Activated CD4-positive, alpha-beta T cell treated with anti-CD3 and anti-CD28 coated beads, Interleukin-2, amount 50 U/mL, for 1 hour (primary cell): Measurements from ENCODE around the gene FAM20C.

Experiments
- DNase-seq: peaks from one replicate; pipeline ENCODE4 v3.0.0-alpha.2; 2020

Gene FAM20C

DNA sequence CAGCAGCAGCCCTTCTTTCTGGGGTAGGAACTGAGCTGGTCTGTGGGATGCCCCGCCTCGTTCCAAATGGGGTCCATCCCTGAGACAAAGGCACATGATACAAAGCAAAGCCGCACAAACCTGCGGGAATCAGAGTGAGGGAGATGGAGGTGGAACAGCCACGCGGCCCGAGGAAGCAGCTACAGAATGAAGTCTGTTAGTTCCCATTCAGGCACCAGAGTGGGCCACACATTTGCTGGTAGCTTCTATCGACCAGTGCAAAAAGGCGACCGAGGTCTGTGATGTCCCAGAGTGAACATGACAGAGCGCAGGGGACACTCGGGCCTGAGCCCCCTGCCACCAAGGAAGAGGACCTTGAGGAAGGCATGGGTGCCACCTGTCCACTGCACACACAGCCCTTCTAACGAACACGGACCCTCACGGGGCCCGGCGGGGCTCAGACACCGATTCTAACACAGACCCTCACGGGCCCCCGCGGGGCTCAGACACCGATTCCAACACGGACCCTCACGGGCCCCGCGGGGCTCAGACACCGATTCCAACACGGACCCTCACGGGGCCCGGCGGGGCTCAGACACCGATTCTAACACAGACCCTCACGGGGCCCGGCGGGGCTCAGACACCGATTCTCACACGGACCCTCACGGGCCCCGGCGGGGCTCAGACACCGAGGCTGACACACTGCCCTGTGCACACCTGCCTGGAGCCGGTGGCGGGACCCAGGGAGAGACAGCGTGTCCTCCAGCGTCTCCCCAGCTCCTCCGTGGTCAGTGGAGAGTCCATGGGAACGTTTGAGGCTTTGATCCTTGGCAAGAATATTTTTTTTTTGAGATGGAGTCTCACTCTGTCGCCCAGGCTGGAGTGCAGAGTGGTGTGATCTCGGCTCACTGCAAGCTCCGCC is 32.8 kb upstream of the FAM20C start:
- no peak for DNase-seq

DNA sequence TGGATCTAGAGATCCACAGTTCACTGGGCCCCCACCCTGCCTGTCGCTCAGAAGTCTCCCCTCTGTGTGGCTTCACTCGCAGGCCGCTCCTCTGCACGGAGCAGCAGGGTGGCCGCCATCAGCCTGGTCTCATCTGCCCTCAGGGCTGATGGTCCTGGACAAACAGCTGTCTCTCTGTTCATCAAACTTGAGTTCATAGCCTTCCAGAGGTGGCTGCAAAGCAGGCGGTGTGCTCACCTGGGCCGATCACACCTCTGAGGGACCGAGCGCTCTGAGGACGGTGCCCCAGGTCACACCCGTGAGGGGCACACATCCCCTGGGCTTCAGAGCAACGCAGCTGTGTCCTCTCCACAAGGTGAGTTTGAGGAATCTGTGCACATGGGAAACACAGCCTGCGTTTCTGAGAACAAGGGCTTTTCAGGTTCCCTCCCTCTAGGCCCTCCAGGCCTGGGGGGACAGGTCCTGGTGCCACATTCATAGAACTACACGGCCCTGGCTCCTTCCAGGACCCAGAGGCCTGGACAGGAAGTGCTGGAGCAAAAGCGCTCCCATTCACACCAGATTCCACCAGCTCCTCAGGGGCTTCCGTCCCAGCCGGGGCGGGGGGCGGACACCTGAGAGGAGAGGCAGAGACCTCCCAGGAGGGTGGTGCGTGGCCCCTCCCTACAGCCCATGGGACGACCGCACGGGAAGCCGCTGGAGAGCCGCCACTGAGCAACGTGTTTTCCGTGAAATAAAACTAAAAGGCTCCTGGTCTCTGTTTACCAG is 31.2 kb upstream of the FAM20C start:
- DNase-seq = no peak

DNA sequence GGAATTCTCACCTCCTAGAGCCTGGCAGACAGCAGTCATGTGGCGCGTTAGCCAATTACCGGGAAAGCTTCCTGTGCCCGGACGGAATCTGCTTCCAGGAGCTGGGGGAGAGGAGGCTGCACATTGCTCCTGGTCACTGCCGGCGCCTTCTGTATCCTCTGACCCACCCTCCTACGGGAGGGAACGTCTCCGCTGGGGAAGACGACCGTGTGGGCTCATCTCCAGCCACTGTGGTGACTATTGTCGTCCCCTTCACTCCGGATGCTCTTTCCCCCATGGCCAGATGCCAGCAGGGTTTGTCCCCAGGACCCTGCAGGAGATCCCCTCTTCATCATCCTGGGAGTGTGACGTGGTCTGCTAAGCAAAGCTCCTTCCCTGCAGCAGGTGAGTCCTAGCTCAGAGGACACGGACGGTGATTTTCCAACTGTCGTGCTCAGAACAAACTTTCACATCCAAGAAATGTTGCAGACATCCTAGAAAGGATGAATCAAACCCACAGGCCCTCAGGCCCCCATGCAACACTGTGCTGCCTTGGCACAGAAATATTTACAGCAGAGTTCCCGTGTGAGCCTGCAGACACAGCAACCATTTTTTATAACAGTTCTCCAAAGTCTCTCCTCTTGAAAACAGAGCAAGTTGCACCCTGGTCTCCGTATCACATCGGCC is 29.6 kb upstream of the FAM20C start:
- DNase-seq = no peak

DNA sequence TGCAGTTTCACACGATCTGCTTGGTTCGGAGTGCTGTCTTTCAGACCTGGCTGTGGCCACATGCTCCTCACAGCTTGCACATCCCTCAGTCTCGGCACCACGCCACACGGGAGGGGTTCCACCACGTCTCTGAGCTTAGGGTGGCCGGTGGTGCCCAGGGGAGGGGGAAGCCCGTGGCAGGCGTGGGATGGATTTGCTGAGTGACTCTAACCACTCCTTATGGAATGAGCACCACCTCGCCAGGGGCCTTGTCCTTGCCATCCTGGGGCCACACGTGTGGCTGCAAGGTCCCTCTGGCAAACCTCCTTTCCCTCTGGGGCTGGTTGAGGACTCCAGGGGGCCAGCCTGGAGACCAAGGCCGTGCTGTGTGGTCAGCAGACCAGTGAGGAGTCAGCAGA is 29.1 kb upstream of the FAM20C start:
- DNase-seq = no peak

DNA sequence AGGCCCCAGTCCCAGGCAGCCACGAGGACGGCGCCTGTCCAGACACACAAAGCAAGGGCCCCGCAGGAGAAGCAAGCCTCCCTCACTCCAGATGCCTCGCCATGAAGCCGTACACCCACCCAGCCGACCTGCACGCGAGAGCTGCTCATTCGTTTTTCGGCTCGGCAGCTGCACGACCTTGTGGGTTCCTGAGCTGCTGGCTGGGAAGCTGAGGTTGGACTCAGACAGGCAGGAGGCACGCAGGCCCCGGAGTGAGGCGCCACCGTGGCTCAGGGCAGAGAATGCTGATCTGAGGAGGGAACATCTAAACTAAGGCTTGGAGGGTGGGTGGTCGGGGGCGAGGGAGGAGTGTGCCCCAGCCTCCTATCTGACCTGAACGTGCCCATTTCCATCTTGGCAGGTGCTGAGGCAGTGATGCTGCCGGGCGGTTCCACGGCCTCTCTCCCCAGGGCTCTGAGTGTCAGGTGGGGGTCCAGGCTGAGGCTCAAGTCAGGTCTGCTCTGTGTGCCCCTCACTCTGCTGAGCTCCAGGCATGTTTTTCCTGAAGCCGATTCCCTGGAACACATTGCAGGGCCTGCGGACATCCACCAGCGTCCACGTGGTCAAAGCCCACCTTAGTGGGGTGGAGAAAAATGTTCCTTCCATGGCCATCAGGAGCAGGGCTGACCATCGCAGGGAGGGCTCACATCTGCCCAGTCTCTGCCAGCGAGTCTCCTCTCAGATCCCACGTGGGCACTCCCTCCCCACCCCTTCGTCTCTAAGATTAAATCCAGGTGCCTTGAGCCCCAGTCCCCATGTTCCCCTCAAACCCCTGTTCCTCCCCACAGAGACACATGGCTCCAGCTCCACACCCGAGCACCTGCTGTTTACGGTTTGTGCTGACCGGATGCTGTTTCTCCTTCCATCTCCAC is 28.1 kb upstream of the FAM20C start:
- no peak for DNase-seq

DNA sequence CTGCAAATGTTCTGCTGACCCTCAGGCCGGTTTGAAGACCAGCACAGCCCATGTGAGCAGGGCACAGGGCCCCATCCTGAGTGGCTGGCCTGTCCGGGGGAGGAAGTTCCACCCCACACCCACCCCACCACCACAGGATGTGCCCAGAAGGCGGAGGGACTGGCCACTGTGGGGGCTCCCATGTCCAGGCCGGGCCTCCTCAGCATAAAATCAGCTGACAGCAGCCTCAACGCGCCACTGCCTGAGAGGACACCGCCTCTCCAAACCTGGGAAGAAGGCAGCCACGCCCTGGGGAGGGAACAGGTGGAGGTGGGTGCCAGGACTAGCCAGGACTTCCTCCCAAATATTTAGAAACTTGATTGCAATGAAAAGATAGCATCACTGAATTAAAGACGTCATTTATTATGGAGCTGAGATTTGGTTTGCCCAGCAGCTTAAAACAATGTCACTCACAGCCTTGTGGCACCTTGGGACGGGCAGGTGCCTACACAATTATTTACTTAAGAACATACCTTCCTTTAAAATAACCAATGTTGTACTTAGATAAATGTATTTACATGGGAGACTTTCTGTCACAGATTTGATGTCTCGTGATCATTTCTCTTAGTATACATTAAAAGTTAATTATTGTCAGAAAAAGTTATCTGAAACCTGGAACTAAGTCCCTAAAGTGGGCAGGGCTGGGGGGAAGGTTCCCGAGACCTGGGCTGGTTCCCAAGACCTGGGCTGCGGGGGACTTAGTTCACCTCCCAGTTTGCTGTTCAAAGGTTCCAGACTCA is 27.3 kb upstream of the FAM20C start:
- no peak for DNase-seq

DNA sequence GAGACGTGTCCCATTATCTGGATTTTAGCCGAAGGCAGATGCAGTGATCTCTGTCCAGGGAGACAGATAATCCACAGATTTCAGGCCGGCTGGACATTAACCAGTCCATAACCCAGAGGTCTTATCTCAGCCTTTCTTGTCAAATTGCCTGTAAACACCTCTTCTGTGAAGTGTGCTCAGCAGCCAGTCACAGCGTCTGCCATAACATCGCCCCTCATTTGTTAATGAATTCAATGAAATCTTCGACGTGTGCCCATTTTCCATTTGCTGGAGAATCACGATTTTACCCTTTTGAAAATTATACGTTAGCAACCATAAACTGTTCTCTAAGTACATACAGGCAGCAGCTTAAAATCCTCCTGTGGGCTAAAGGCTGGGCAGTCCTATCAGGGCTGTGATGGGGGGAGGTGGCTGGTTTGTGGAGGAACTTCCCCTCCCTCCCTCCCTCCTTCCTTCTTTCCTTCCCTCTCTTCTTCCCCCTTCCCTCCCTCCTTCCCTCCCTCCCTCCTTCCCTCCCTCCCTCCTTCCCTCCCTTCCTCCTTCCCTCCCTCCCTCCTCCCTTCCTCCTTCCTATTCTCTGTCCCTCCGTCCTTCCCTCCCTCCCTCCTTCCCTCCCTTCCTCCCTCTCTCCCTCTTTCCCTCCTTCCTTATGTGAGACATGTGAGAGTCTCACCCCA is 26.6 kb upstream of the FAM20C start:
- no peak for DNase-seq

DNA sequence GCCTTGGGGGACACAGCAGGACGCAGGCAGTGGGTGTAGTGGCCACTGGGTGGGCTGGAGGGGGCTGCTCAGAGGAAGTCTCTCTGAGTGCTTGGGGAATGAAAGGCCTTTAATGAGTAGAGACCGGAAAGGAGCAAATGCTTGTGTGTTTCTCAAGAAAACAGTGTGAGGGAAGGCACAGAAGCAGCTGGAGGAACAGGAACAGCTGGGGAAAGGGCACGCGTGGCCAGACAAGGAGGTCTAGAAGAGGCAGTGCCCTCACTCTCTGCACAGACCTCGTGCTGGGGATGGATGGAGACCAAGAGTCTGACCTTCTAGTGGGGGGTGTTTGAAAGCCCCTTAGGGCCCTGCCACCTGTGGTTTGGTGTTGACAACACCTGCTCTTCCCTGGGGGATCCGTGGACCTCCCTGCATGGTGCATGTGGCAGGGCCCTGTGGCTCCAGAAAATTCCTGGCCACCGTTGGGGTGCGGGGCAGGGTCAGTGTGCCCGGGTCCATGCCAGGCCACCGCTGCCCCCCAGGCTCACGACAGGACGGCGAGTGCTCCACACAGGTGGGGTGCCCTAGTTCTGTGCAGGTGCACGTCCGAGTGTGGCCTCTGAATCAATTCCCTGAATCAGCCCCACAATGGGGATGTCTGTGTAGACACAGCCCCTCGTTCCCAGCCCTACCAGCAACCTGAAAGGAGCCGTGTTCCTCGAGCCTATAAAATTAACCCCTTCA is 25.9 kb upstream of the FAM20C start:
- DNase-seq = no peak

DNA sequence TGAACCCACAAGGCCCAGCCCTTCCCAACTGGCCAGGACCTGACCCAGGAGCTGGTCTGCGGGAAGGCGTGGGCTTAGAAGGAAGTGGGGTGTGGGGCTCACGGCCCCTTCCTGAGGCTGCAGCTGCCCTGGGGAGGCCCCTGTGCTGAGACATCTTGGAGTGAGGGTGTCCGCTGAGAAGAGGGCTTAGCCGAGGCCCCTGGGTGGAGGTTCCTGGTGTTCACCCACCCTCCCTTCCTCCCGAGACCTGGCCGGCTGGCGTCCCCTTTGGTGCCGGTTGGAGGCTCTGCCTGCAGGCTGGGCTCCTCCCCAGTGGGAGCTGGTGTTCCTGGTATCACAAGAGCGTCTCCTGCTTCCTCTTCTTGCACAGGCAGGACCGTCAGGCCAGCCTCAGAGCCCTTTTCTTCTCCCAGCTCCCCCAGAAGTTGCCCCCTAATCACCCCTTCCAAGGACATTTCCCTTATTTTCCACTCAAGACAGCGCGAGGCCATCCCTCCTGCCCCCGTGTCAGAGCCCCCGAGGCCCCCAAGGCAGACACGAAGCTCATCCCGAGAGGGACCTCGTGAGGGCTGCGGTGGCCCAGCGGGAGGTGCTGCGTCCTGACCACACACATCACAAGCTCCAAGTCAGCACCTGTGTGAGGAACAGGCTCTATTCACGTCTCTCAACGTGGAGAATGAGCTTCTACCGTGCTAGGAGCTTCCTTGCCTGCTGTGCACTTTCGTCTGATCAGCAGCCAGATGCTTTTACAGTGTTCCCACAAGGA is 25.1 kb upstream of the FAM20C start:
- no peak for DNase-seq

DNA sequence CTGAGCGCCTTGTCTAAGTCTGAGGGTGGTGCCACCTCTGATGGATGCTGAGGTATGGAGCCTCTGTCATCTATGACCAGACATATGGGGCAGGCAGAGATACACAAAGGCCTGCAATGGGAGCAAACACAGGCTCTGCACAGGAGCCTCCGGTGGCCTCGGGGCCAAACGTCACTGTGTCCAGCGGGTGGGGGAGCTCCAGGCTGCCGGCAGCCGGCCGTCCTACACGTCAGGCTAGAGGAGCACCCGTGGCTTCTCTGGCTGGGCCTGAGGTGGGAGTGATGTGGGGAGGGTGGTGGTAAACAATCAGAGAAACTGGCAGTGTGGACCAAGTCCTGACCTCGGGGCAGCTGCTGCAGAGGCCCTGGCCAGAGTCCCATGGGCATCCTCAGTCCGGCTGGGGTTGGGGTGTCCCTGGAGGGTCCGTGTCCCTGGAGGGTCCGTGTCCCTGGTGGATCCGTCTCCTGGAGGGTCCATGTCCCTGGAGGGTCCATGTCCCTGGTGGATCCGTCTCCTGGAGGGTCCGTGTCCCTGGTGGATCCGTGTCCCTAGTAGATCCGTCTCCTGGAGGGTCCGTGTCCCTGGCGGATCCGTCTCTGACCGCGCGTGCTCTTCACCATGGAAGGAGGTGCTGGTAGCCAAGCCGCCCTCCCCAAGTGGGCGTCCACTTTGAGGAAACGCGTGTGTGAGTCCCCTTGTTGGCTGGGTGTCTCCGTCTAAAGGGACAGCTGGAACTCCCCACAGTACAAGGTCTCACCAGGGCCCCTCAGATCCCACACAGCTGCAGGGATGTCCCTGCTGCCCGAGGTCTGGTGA is 24.2 kb upstream of the FAM20C start:
- DNase-seq = no peak

DNA sequence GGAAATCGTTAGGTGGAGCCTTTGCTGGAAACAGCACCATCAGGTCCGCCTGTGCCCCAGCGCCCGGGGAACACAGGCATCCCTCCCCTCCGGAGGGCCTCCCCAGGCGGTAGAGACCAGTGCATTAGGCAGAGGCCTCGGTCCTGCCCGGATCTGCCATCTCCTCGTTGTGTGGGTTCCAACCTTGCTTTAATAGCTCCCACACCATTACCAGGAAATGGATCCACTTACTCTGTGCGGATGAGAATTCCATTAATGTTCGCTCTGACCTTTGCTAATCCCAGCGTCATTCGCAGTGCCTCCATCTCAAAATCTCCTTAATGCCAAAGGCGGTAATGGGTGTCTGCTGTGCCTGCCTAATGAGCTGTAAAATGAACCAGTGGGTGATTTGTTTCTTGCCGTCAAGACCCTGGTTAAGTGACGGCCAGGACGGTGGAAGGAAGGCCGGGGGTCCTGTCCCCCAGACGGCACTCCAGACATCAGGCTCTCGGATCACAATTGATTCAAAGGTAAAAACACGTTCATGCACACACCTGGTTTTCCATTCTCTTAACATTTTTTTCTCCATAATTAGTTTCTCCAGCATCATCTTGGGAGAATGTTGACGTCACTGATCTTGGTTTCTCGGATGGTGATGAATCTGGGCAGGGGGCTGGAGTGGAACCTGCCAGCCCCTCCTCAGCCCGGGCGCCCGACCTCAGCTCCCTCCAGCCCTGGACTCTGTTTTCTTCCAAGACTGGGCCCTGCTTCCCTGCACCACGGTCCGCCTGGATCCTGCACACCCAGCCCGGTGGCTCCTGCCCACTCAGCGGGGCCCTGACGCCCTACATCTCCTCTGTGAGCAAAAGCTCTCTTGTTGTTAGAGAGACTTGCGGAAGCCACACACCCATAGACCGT is 22.8 kb upstream of the FAM20C start:
- DNase-seq = no peak

DNA sequence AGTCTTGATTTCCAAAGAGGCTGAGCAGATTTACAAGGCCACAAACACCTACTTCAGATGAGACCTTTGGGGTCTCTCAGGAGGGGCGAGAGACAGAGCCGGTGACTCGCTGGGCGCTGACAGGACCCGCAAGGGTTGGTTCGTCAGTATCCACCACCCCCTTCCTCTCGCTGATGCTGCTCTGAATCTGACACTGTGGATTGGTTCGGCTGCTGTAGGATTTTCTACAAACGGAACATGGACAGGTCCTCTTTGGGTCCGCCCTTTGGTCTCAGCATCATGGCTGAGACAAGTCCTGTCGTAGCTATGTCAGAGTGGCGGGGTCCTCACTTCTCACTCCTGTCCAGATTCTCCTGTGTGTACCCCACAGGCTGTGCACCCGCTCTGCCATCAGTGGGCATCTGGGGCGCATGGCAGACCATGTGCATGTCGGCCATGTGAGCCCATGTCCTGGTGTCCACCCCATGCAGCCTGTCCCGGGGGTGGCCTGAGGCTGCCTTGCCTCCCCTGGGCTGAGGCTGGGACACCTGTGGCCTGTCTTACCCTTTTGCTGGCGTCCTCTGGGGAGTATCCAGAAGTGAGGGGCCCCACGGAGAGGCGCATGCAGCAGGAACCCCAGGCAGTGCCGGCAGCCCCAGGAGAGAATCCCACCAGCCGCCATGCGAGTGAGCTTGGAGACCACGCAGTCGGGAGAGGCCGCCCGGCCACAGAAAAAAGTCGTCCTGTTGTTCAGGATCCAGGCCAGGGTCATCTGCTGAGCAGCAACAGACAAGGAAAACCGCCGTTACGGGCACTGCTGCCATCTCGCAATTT is 21.6 kb upstream of the FAM20C start:
- no peak for DNase-seq

DNA sequence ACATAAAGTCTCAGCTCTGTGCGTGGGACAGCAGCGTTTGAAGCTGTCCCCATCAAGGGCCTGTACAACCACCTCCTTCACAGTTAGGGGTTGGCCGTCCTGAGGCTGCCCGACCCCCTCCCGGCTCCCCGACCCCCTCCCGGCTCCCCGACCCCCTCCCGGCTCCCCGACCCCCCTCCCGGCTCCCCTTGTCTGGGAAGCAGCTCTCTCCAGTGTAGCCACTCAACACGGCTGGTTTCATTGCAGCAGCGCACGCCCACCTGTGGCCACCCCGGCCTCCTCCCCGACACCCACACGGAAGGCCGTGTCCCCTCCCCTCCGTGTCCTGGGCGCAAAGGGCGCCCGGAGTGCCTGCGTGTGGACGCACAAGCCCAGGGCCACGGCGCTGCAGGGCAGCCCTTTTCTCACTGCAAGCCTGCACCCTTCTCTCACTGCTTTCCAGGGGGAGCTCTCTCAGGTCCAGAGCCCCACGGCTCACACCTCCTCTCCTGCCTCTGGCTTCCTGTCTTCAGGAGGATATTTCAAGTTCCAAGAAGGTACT is 20.9 kb upstream of the FAM20C start:
- no peak for DNase-seq

DNA sequence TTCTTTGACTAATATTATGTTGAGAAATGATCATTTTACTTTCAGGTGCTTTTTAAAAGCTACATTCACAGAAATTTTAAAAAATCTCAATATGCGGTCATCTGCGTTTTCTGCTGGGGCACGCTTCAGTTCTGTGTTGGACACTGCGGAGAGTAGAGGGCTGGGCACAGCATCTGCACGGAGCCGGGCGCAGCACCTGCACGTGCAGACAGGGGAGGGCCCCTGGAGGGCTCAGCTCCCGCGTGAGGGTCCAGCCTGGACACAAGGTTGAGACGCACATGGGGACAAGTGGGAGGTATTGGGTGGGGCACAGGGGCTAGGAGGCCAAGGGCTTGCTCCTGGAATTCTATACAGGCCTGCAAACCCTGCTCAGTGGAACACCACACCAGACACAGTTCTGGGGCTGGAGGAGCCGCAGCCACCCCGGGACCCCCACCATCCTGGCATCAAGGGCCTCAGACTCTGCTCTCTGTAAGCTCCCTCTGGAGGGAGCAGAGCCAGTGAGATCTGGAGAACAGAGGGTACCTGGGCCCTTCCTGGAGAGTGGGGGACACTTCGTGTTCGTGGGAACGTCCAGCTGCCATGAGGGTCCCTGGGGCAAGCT is 20.4 kb upstream of the FAM20C start:
- no peak for DNase-seq

DNA sequence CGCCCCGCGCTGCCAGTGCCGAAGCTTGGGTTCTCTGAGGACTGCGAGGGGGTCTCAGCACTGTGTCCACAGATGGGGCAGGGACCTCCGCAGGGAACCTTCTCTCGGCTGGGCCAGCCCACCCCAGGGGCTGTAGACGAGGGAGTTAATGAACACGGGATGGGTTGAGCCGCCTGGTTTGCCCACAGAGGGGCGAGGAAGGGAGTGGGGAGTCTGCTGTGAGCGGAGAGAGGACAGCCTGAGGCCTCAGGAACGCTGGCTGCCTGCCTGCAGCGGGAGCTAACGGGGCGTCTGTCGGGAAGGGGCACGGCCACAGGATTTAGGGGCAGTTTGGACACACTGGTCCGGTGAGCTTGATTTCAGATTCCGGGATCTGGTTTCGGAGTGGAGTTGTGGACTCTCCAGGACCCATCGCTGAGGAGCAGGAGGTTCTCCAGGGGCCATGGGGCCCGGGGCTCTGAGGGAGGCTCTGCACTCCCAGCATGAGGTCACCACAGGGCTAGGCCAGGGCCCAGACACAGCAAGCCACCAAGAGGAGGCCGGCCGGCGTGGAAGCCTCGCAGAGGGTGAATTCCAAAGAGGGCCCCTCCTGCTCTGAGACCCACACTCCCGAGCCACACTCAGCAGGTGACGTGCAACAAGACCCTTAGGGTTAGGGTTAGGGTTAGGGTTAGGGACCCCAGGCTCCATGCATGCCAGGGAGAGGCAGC is 19.0 kb upstream of the FAM20C start:
- no peak for DNase-seq
